ENCODE results near the gene MRPS12. TPM values are rescaled to one million over a fixed set of nuclear protein-coding genes. Genes with fewer than 3 reads are reported as not detected.

The MRPS12 gene
- polyA plus RNA-seq, 2 donors, result 15.0 to 54.4 TPM

GRCh38 chr19:38946229-38947010, 15.7 kb downstream of the MRPS12 start:
- H3K4me3 ChIP-seq (ENCODE audit: low read depth in 1 of 2, low read length in 2 of 2), result no peak overlapping the region
- H3K36me3 ChIP-seq (ENCODE audit: control insufficient read depth in 2 of 2, insufficient read depth in 2 of 2, low read length in 1 of 2), result no peaks in the 10 kb centered on the region
- H3K9me3 ChIP-seq (ENCODE audit: control insufficient read depth in 2 of 2, insufficient read depth in 1 of 2, low read depth in 1 of 2, low read length in 1 of 2), result no peaks in the 10 kb centered on the region
- H3K27me3 ChIP-seq (ENCODE audit: control insufficient read depth in 1 of 2, insufficient read depth in 2 of 2, low read length in 2 of 2), result no peaks in the 10 kb centered on the region
- H3K27ac ChIP-seq (ENCODE audit: low read depth in 2 of 2, low read length in 1 of 2), result no peak overlapping the region
- H3K4me1 ChIP-seq (ENCODE audit: control insufficient read depth in 2 of 2, insufficient read depth in 2 of 2, low read length in 1 of 2), result peaks cover 3 to 6% of the 10 kb centered on the region in 2 donors
- WGBS, 2 donors, result 86 to 91% methylated on average over 11 of the region's 11 CpGs

GRCh38 chr19:38949580-38950367, 19.0 kb downstream of the MRPS12 start:
- Histone ChIP-seq H3K27me3 (ENCODE audit: control insufficient read depth in 1 of 2, insufficient read depth in 2 of 2, low read length in 2 of 2) (no peaks in the 10 kb centered on the region), H3K36me3 (ENCODE audit: control insufficient read depth in 2 of 2, insufficient read depth in 2 of 2, low read length in 1 of 2) (no peaks in the 10 kb centered on the region), H3K27ac (ENCODE audit: low read depth in 2 of 2, low read length in 1 of 2) (no peak overlapping the region), H3K4me1 (ENCODE audit: control insufficient read depth in 2 of 2, insufficient read depth in 2 of 2, low read length in 1 of 2) (peaks cover 3 to 6% of the 10 kb centered on the region in 2 donors), H3K9me3 (ENCODE audit: control insufficient read depth in 2 of 2, insufficient read depth in 1 of 2, low read depth in 1 of 2, low read length in 1 of 2) (no peaks in the 10 kb centered on the region), H3K4me3 (ENCODE audit: low read depth in 1 of 2, low read length in 2 of 2) (peak overlapping the region; percentile 29 to 40)
- 6 to 9% methylated on average over 72 of the region's 72 CpGs for WGBS, 2 donors

GRCh38 chr19:38951187-38951586, 20.4 kb downstream of the MRPS12 start:
- Histone ChIP-seq H3K4me3 (ENCODE audit: low read depth in 1 of 2, low read length in 2 of 2) (no peak overlapping the region), H3K36me3 (ENCODE audit: control insufficient read depth in 2 of 2, insufficient read depth in 2 of 2, low read length in 1 of 2) (no peaks in the 10 kb centered on the region), H3K9me3 (ENCODE audit: control insufficient read depth in 2 of 2, insufficient read depth in 1 of 2, low read depth in 1 of 2, low read length in 1 of 2) (no peaks in the 10 kb centered on the region), H3K4me1 (ENCODE audit: control insufficient read depth in 2 of 2, insufficient read depth in 2 of 2, low read length in 1 of 2) (peaks cover 3 to 6% of the 10 kb centered on the region in 2 donors), H3K27me3 (ENCODE audit: control insufficient read depth in 1 of 2, insufficient read depth in 2 of 2, low read length in 2 of 2) (no peaks in the 10 kb centered on the region), H3K27ac (ENCODE audit: low read depth in 2 of 2, low read length in 1 of 2) (no peak overlapping the region)
- WGBS, 2 donors, result 64 to 78% methylated on average over 3 of the region's 3 CpGs

GRCh38 chr19:38952395-38953165, 21.8 kb downstream of the MRPS12 start:
- peaks cover 3 to 6% of the 10 kb centered on the region in 2 donors for H3K4me1 ChIP-seq (ENCODE audit: control insufficient read depth in 2 of 2, insufficient read depth in 2 of 2, low read length in 1 of 2)
- H3K36me3 ChIP-seq (ENCODE audit: control insufficient read depth in 2 of 2, insufficient read depth in 2 of 2, low read length in 1 of 2), result no peaks in the 10 kb centered on the region
- no peaks in the 10 kb centered on the region for H3K9me3 ChIP-seq (ENCODE audit: control insufficient read depth in 2 of 2, insufficient read depth in 1 of 2, low read depth in 1 of 2, low read length in 1 of 2)
- H3K4me3 ChIP-seq (ENCODE audit: low read depth in 1 of 2, low read length in 2 of 2), result no peak overlapping the region
- no peaks in the 10 kb centered on the region for H3K27me3 ChIP-seq (ENCODE audit: control insufficient read depth in 1 of 2, insufficient read depth in 2 of 2, low read length in 2 of 2)
- WGBS, 2 donors, result 65 to 74% methylated on average over 13 of the region's 13 CpGs
- no peak overlapping the region for H3K27ac ChIP-seq (ENCODE audit: low read depth in 2 of 2, low read length in 1 of 2)

GRCh38 chr19:38953677-38954076, 22.9 kb downstream of the MRPS12 start:
- Histone ChIP-seq H3K4me3 (ENCODE audit: low read depth in 1 of 2, low read length in 2 of 2) (no peak overlapping the region), H3K9me3 (ENCODE audit: control insufficient read depth in 2 of 2, insufficient read depth in 1 of 2, low read depth in 1 of 2, low read length in 1 of 2) (no peaks in the 10 kb centered on the region), H3K27me3 (ENCODE audit: control insufficient read depth in 1 of 2, insufficient read depth in 2 of 2, low read length in 2 of 2) (no peaks in the 10 kb centered on the region), H3K27ac (ENCODE audit: low read depth in 2 of 2, low read length in 1 of 2) (no peak overlapping the region), H3K4me1 (ENCODE audit: control insufficient read depth in 2 of 2, insufficient read depth in 2 of 2, low read length in 1 of 2) (peaks cover 3 to 6% of the 10 kb centered on the region in 2 donors), H3K36me3 (ENCODE audit: control insufficient read depth in 2 of 2, insufficient read depth in 2 of 2, low read length in 1 of 2) (no peaks in the 10 kb centered on the region)
- 71 to 81% methylated on average over 4 of the region's 4 CpGs for WGBS, 2 donors

- Histone ChIP-seq H3K27me3 (ENCODE audit: control insufficient read depth in 1 of 2, insufficient read depth in 2 of 2, low read length in 2 of 2) (no peaks in the 10 kb centered on the region), H3K27ac (ENCODE audit: low read depth in 2 of 2, low read length in 1 of 2) (no peak overlapping the region), H3K36me3 (ENCODE audit: control insufficient read depth in 2 of 2, insufficient read depth in 2 of 2, low read length in 1 of 2) (no peaks in the 10 kb centered on the region), H3K9me3 (ENCODE audit: control insufficient read depth in 2 of 2, insufficient read depth in 1 of 2, low read depth in 1 of 2, low read length in 1 of 2) (no peaks in the 10 kb centered on the region), H3K4me3 (ENCODE audit: low read depth in 1 of 2, low read length in 2 of 2) (no peak overlapping the region), H3K4me1 (ENCODE audit: control insufficient read depth in 2 of 2, insufficient read depth in 2 of 2, low read length in 1 of 2) (no peaks in the 10 kb centered on the region)
- WGBS, 2 donors, result 87 to 93% methylated on average over 2 of the region's 2 CpGs
Observed at GRCh38 chr19:38956264-38956663, 25.5 kb downstream of the MRPS12 start.

GRCh38 chr19:38958301-38958700, 27.6 kb downstream of the MRPS12 start:
- H3K36me3 ChIP-seq (ENCODE audit: control insufficient read depth in 2 of 2, insufficient read depth in 2 of 2, low read length in 1 of 2), result no peaks in the 10 kb centered on the region
- H3K27me3 ChIP-seq (ENCODE audit: control insufficient read depth in 1 of 2, insufficient read depth in 2 of 2, low read length in 2 of 2), result no peaks in the 10 kb centered on the region
- no peak overlapping the region for H3K4me3 ChIP-seq (ENCODE audit: low read depth in 1 of 2, low read length in 2 of 2)
- H3K9me3 ChIP-seq (ENCODE audit: control insufficient read depth in 2 of 2, insufficient read depth in 1 of 2, low read depth in 1 of 2, low read length in 1 of 2), result no peaks in the 10 kb centered on the region
- no peak overlapping the region for H3K27ac ChIP-seq (ENCODE audit: low read depth in 2 of 2, low read length in 1 of 2)
- WGBS, 2 donors, result 84 to 94% methylated on average over 2 of the region's 2 CpGs
- peaks cover 0 to 3% of the 10 kb centered on the region in 2 donors for H3K4me1 ChIP-seq (ENCODE audit: control insufficient read depth in 2 of 2, insufficient read depth in 2 of 2, low read length in 1 of 2)

- Histone ChIP-seq H3K27ac (ENCODE audit: low read depth in 2 of 2, low read length in 1 of 2) (no peak overlapping the region), H3K9me3 (ENCODE audit: control insufficient read depth in 2 of 2, insufficient read depth in 1 of 2, low read depth in 1 of 2, low read length in 1 of 2) (no peaks in the 10 kb centered on the region), H3K4me3 (ENCODE audit: low read depth in 1 of 2, low read length in 2 of 2) (no peak overlapping the region), H3K36me3 (ENCODE audit: control insufficient read depth in 2 of 2, insufficient read depth in 2 of 2, low read length in 1 of 2) (no peaks in the 10 kb centered on the region), H3K27me3 (ENCODE audit: control insufficient read depth in 1 of 2, insufficient read depth in 2 of 2, low read length in 2 of 2) (no peaks in the 10 kb centered on the region), H3K4me1 (ENCODE audit: control insufficient read depth in 2 of 2, insufficient read depth in 2 of 2, low read length in 1 of 2) (peaks cover 0 to 3% of the 10 kb centered on the region in 2 donors)
- 88 to 89% methylated on average over 5 of the region's 5 CpGs for WGBS, 2 donors
Observed at GRCh38 chr19:38959618-38960017, 28.9 kb downstream of the MRPS12 start.

- WGBS, 2 donors, result 89 to 97% methylated on average over 2 of the region's 2 CpGs
Observed at GRCh38 chr19:38964738-38965137, 34.0 kb downstream of the MRPS12 start.

More at GRCh38 chr19:38964738-38965137, 34.0 kb downstream of the MRPS12 start:
- Histone ChIP-seq H3K4me3 (ENCODE audit: low read depth in 1 of 2, low read length in 2 of 2) (no peak overlapping the region), H3K4me1 (ENCODE audit: control insufficient read depth in 2 of 2, insufficient read depth in 2 of 2, low read length in 1 of 2) (peaks cover 0 to 3% of the 10 kb centered on the region in 2 donors), H3K9me3 (ENCODE audit: control insufficient read depth in 2 of 2, insufficient read depth in 1 of 2, low read depth in 1 of 2, low read length in 1 of 2) (no peaks in the 10 kb centered on the region), H3K36me3 (ENCODE audit: control insufficient read depth in 2 of 2, insufficient read depth in 2 of 2, low read length in 1 of 2) (no peaks in the 10 kb centered on the region), H3K27ac (ENCODE audit: low read depth in 2 of 2, low read length in 1 of 2) (no peak overlapping the region), H3K27me3 (ENCODE audit: control insufficient read depth in 1 of 2, insufficient read depth in 2 of 2, low read length in 2 of 2) (no peaks in the 10 kb centered on the region)
